GM12878 (cell line): ENCODE data around the gene SPPL3. TPM values are rescaled to one million over a fixed set of nuclear protein-coding genes. Genes with fewer than 3 reads are reported as not detected.

ENCODE experiments used
- ATAC-seq: fragments of 200-7000 bp; cut with Tn5 transposase; 3 replicates; pipeline ENCODE4 v1.9.1; 2020; ENCODE audit warnings: mild to moderate bottlenecking, moderate library complexity
- BruUV-seq: library from RNA; stranded (reverse); fragments of 400-500 nt; replicated peaks from 2 replicates; lab custom pipeline; 2021; lab: Mats Ljungman, UMichigan
- CTCF ChIA-PET: fragments of 300-600 bp; sonication (Branson Sonifier 250); formaldehyde crosslinking; extraction: SDS; loops from one replicate; lab custom pipeline; 2021; ENCODE audit warnings: inconsistent platforms; lab: Yijun Ruan, JAX
- POLR2A ChIA-PET: fragments of 350-600 bp; formaldehyde crosslinking; extraction: SDS; loops from one replicate; lab custom pipeline; 2021; ENCODE audit warnings: inconsistent platforms; lab: Charles Lee
- RAD21 ChIA-PET: fragments of 300-600 bp; sonication (Branson Sonifier 250); formaldehyde crosslinking; loops from one replicate; lab custom pipeline; 2023; ENCODE audit warnings: antibody characterized with exemption; ENCODE audit not compliant: unreplicated experiment; lab: Charles Lee
- SMC1A ChIA-PET: fragments of 300-600 bp; sonication (Branson Sonifier 250); formaldehyde crosslinking; loops from one replicate; lab custom pipeline; 2023; ENCODE audit not compliant: unreplicated experiment, uncharacterized antibody; lab: Charles Lee
- DNase-seq: peaks from one replicate; pipeline ENCODE4 v3.0.0-alpha.2; 2011; ENCODE audit warnings: low read depth, low spot score
- FAIRE-seq: peaks from 3 replicates; lab custom pipeline; 2011; peaks lifted over from hg19 to GRCh38; lab: Jason Lieb, UNC
- H2AFZ ChIP-seq: 2 replicates; pipeline ENCODE4 v1.6.0; 2011; ENCODE audit warnings: low read depth, low read length, control low read depth; ENCODE audit not compliant: control insufficient read depth
- H3K27ac ChIP-seq: 2 replicates; pipeline ENCODE4 v1.5.1; 2011; ENCODE audit warnings: control low read depth; ENCODE audit not compliant: control insufficient read depth, insufficient read depth
- H3K27me3 ChIP-seq, 2 experiments: replicated peaks in 1 of 2; 2 replicates each; pipeline versions ENCODE4 v1.6.0 to v1.6.1; 2011; ENCODE audit warnings: low read length in 1 of 2; ENCODE audit not compliant: control insufficient read depth in 2 of 2, insufficient read depth in 2 of 2
- H3K36me3 ChIP-seq, 2 experiments: 2 replicates each; pipeline ENCODE4 v1.5.1; 2011; ENCODE audit warnings: low read length in 1 of 2; ENCODE audit not compliant: control insufficient read depth in 2 of 2, insufficient read depth in 2 of 2
- H3K4me1 ChIP-seq: 2 replicates; pipeline ENCODE4 v1.6.1; 2011; ENCODE audit warnings: mild to moderate bottlenecking, low read length, moderate library complexity, mixed read lengths; ENCODE audit not compliant: control insufficient read depth, insufficient read depth
- H3K4me2 ChIP-seq: 2 replicates; pipeline ENCODE4 v1.6.0; 2011; ENCODE audit warnings: control low read depth; ENCODE audit not compliant: control insufficient read depth, insufficient read depth
- H3K4me3 ChIP-seq: fragments of 200-600 bp; sonication (generic); 2 replicates; pipeline ENCODE4 v1.5.1; 2016
- H3K79me2 ChIP-seq: 2 replicates; pipeline ENCODE4 v1.6.0; 2011; ENCODE audit warnings: low read length; ENCODE audit not compliant: control insufficient read depth, insufficient read depth
- H3K9ac ChIP-seq: 2 replicates; pipeline ENCODE4 v1.8.0; 2011; ENCODE audit warnings: low read length, control low read depth, mixed read lengths; ENCODE audit not compliant: control insufficient read depth, insufficient read depth
- H3K9me3 ChIP-seq: replicated peaks from 3 replicates; pipeline ENCODE4 v1.5.1; 2011; ENCODE audit warnings: mild to moderate bottlenecking, low read length; ENCODE audit not compliant: control insufficient read depth, insufficient read depth
- H4K20me1 ChIP-seq: 2 replicates; pipeline ENCODE4 v1.6.0; 2011; ENCODE audit not compliant: control insufficient read depth, insufficient read depth
- ATF2 ChIP-seq: IDR thresholded peaks from 2 replicates; pipeline ENCODE4 v1.6.1; 2012; ENCODE audit warnings: low read length, inconsistent platforms
- BMI1 ChIP-seq: fragments of 450-650 bp; IDR thresholded peaks from 2 replicates; pipeline ENCODE4 v1.6.1; 2016; ENCODE audit warnings: mild to moderate bottlenecking, moderate library complexity, borderline replicate concordance
- EED ChIP-seq: sonication (generic); IDR thresholded peaks from 2 replicates; pipeline ENCODE4 v1.6.1; 2016; ENCODE audit warnings: antibody characterized with exemption, low read depth
- IRF5 ChIP-seq: fragments of 450-650 bp; IDR thresholded peaks from 2 replicates; pipeline ENCODE4 v1.6.1; 2017; ENCODE audit warnings: borderline replicate concordance
- NFYA ChIP-seq: IDR thresholded peaks from 2 replicates; pipeline ENCODE4 v1.6.1; 2011; ENCODE audit warnings: low read depth, mild to moderate bottlenecking, low read length, improper control_type of control experiment, borderline replicate concordance
- NR2F1 ChIP-seq: fragments of 450-650 bp; conservative IDR thresholded peaks from 2 replicates; pipeline ENCODE4 v1.6.1; 2017; ENCODE audit warnings: mild to moderate bottlenecking
- RB1 ChIP-seq: fragments of 450-650 bp; formaldehyde crosslinking; IDR thresholded peaks from 2 replicates; pipeline ENCODE4 v1.6.1; 2017; ENCODE audit warnings: mild to moderate bottlenecking, borderline replicate concordance
- SMC3 ChIP-seq: IDR thresholded peaks from 2 replicates; pipeline ENCODE4 v1.6.1; 2011; ENCODE audit warnings: low read length, improper control_type of control experiment, borderline replicate concordance
- SPI1 ChIP-seq: IDR thresholded peaks from 2 replicates; pipeline ENCODE4 v1.6.1; 2011; ENCODE audit warnings: low read depth, mild to moderate bottlenecking, low read length, moderate library complexity, borderline replicate concordance; ENCODE audit not compliant: insufficient read depth
- TCF12 ChIP-seq: IDR thresholded peaks from 2 replicates; pipeline ENCODE4 v1.6.1; 2011; ENCODE audit warnings: low read depth, mild to moderate bottlenecking, low read length
- YBX1 ChIP-seq: fragments of 450-650 bp; IDR thresholded peaks from 2 replicates; pipeline ENCODE4 v1.6.1; 2016; ENCODE audit warnings: antibody characterized with exemption
- ZSCAN29 ChIP-seq: fragments of 450-650 bp; IDR thresholded peaks from 2 replicates; pipeline ENCODE4 v1.6.1; 2017; ENCODE audit warnings: mild to moderate bottlenecking, moderate library complexity
- WGBS: methylation state at CpG from one replicate; pipeline ENCODE4 v1.1.6; 2016; ENCODE audit warnings: low lambda C conversion rate; ENCODE audit not compliant: insufficient replicate concordance, insufficient coverage; ENCODE audit errors: missing lambda C conversion rate; 5-methylcytosine and 5-hydroxymethylcytosine counted together
- in situ Hi-C: fragments of 300-500 bp; cut with MboI; formaldehyde crosslinking; loops from 9 replicates; pipeline ENCODE4 v1.14.3; 2018; ENCODE audit warnings: mixed read lengths
- intact Hi-C: fragments of 100-400 bp; cut with micrococcal nuclease; formaldehyde crosslinking; loops from one replicate; pipeline ENCODE4 v1.14.2; 2022; ENCODE audit not compliant: unreplicated experiment
- polyA plus RNA-seq, 11 experiments: library from polyadenylated mRNA; depleted of rRNA in 4 of 11; unstranded in 6 of 11; stranded (reverse) in 5 of 11; fragments of >200 nt; fragmentation: Nextera tagmentation in 4 of 11; fragmentation: Illumina TruSeq in 1 of 11; extraction: Ambion mirVana in 4 of 11; extraction: Trizol in 1 of 11; gene quantifications; 1 replicate in 1 of 11; 2 replicates in 10 of 11; pipeline versions ENCODE4 v1.2.1 to v1.2.3, GENCODE V29; 2011 to 2016; ENCODE audit warnings: inconsistent platforms in 2 of 11, missing spikeins in 2 of 11, low read depth in 1 of 11
- total RNA-seq, 4 experiments: library from RNA; depleted of rRNA in 3 of 4; stranded (reverse); fragments of >200 nt in 3 of 4; fragmentation: Illumina TruSeq in 1 of 4; extraction: Trizol in 1 of 4; gene quantifications; 2 replicates each; pipeline versions ENCODE4 v1.2.1 to v1.2.3, GENCODE V29; 2013 to 2021
- TF ChIP-seq, protein P1 (sequence below): fragments of 450-650 bp; formaldehyde crosslinking; IDR thresholded peaks from 2 replicates; pipeline ENCODE4 v1.4.0; 2020; ENCODE audit warnings: mild to moderate bottlenecking, moderate library complexity

Gene SPPL3
- total and polyA plus RNA-seq, 10 of the 15 experiments (the other 5 are each of a cell fraction or from before 2014, with no cell fraction given): 4.3 to 45.5 (median 11.7) TPM

GRCh38 chr12:120940799-120941198 lies 36.6 kb upstream of the SPPL3 start (continued):
- TF ChIP-seq IRF5: no peak

GRCh38 chr12:120940006-120940405 lies 35.8 kb upstream of the SPPL3 start:
- no TSS peak for BruUV-seq
- RAD21 ChIA-PET: interaction anchor here (0.9 to 1.2 kb wide), 3 partner anchors 20 to 271 kb away, joined by 3 to 4 read pairs (median 3); no protein-coding TSS in a partner anchor
- no peak overlapping the region for H3K4me3 ChIP-seq
- no peak overlapping the region for H3K9ac ChIP-seq
- SMC1A ChIA-PET: interaction anchor here (1.1 to 2.8 kb wide), 8 partner anchors 14 to 218 kb away, joined by 3 to 13 read pairs (median 4); no protein-coding TSS in a partner anchor
- 31% methylated on average over 5 of the region's 5 CpGs for WGBS
- no peak for FAIRE-seq
- H3K79me2 ChIP-seq: no peaks in the 10 kb centered on the region
- no peaks in the 10 kb centered on the region for H4K20me1 ChIP-seq
- CTCF ChIA-PET: interaction anchor here (0.6 to 3.9 kb wide), 5 partner anchors 9 to 294 kb away, joined by 3 to 18 read pairs (median 7); no protein-coding TSS in a partner anchor
- no peaks in the 10 kb centered on the region; the same call in 1 of the 2 replicates for H3K4me1 ChIP-seq
- no peaks in the 10 kb centered on the region; the same call in 2 of the 3 replicates for H3K9me3 ChIP-seq
- ATAC-seq: no peak
- H3K36me3 ChIP-seq: no peaks in the 10 kb centered on the region
- H2AFZ ChIP-seq: no peak overlapping the region
- H3K27me3 ChIP-seq: no peaks in the 10 kb centered on the region; a peak in 1 of 4 replicates
- H3K4me2 ChIP-seq: no peak overlapping the region
- TF ChIP-seq TCF12: no peak
- no peak for TF ChIP-seq SMC3
- TF ChIP-seq NR2F1: no peak
- TF ChIP-seq BMI1: no peak
- no peak for TF ChIP-seq YBX1
- no peak for TF ChIP-seq SPI1
- no peak for TF ChIP-seq EED
- TF ChIP-seq, protein P1, sequence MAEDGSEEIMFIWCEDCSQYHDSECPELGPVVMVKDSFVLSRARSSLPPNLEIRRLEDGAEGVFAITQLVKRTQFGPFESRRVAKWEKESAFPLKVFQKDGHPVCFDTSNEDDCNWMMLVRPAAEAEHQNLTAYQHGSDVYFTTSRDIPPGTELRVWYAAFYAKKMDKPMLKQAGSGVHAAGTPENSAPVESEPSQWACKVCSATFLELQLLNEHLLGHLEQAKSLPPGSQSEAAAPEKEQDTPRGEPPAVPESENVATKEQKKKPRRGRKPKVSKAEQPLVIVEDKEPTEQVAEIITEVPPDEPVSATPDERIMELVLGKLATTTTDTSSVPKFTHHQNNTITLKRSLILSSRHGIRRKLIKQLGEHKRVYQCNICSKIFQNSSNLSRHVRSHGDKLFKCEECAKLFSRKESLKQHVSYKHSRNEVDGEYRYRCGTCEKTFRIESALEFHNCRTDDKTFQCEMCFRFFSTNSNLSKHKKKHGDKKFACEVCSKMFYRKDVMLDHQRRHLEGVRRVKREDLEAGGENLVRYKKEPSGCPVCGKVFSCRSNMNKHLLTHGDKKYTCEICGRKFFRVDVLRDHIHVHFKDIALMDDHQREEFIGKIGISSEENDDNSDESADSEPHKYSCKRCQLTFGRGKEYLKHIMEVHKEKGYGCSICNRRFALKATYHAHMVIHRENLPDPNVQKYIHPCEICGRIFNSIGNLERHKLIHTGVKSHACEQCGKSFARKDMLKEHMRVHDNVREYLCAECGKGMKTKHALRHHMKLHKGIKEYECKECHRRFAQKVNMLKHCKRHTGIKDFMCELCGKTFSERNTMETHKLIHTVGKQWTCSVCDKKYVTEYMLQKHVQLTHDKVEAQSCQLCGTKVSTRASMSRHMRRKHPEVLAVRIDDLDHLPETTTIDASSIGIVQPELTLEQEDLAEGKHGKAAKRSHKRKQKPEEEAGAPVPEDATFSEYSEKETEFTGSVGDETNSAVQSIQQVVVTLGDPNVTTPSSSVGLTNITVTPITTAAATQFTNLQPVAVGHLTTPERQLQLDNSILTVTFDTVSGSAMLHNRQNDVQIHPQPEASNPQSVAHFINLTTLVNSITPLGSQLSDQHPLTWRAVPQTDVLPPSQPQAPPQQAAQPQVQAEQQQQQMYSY (CRISPR knock-in tag): no peak
- TF ChIP-seq ATF2: no peak
- TF ChIP-seq NFYA: no peak
- no peak for TF ChIP-seq RB1
- no peak for TF ChIP-seq ZSCAN29
- TF ChIP-seq, all 136 proteins: peak for 0
- in situ Hi-C loops (no loop called here), intact Hi-C loops (no loop called here)
- POLR2A ChIA-PET: no interaction called here
- no peak for DNase-seq
- H3K27ac ChIP-seq: no peak overlapping the region
